T-helper 1 cell (primary cell): ENCODE results near the gene CD59.
A peak's percentile ranks its signal among the peaks of the same experiment; 100 is the strongest.

Experiments
- DNase-seq, 5 donors: peaks; one replicate each; pipeline ENCODE4 v3.0.0-alpha.2; 2012 to 2020
- total RNA-seq, 4 donors: gene quantifications; one replicate each; lab custom pipeline; 2026; lab: John Stamatoyannopoulos, UW

CD59 gene, protein sequence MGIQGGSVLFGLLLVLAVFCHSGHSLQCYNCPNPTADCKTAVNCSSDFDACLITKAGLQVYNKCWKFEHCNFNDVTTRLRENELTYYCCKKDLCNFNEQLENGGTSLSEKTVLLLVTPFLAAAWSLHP
- total RNA-seq, result 38.1 to 50.1 (median 42.0) reads per million in 4 donors

DNA sequence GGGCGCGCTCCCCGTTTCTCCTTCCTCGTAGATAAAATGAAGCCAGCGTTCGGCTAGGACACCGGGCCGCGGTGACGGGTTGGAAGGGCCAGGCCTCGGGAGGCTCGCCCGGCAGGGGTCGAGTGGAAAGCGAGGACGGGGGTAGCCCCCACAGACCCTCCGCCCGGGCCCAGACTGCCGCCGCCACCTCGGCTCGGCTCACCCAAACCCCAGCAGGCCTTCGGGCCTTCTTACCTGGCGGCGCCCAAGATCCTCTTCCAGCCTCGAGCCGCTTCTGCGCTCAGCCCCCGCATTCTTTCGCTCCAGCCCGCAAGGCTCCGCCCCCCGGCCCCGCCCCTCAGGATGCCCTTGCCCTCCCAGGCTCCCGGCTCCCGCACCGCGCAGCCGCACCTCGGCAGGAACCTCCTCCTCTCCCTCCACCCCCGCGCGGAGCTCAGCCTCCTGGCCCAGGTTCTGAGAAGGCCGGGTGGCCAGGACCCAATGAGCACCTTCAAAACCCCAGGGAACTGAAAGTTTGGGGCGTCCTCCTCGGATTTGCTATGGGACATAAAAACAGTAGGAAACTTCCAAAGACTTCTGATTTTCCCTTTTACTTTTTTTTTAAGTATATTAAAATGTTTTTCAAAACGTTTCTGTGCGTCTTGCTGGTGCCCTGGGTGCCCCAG, at the start of gene CD59:
Gene CD59 (minus strand): TSS at position 276 of the 665 bp plus-strand sequence. CDS start 13,978 bp downstream, outside the sequence.
- DNase-seq, result peak; percentile 86 to 90 (median 87)

- no peak for DNase-seq
These were observed 49.4 kb upstream of the CD59 start for GRCh38 chr11:33785609-33786008.

DNA sequence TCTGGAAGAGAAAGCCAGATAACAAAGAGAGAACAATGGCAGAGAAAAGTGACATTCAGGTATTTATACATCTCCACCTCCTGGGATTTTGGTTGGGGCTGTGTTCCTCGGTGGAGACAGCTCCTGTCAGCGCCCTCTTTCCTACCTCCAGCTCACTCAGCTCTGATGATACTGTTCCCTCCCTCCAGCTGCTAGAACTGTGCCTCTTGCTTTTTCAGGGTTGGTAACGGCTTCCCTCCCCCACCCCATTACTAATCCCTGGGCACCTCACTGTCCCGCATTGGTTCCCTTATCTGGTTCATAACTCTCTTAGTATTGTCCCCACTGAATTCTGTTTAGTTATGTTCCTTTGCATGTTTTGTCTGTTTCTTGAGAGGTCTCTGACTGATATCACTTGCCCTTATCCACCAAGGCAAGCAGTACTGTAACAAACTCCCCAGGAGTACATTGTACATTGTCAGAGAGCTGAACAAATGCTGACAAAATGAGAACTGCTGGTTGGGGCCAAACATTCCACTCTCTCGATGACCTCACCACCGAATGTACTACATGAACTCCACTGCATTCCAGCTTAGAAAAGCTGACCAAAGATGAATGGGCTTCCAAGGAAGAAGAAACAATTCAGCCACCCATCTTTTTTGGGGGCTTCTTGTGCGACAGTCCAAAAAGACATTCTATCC, 43.8 kb upstream of the CD59 start:
- DNase-seq, result no peak

DNA sequence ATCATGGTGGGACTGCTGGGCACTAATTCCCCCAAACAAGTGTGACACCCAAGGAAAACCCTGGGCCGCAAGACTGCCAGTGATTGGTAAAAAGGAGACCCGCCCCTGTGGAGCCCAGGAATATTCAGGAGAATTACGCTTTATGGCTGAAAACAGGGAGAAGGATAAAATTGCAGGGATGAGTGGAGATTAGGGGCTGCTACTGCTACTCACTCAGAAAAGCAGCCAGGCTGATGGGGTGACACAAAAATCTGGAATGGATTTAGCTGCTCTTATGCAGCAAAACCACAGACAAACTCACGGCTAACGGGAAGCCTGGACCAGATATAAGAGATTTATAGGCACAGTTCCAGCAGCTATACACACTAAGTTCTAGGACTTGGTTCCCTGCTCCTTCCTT, 42.5 kb upstream of the CD59 start:
- no peak for DNase-seq

DNA sequence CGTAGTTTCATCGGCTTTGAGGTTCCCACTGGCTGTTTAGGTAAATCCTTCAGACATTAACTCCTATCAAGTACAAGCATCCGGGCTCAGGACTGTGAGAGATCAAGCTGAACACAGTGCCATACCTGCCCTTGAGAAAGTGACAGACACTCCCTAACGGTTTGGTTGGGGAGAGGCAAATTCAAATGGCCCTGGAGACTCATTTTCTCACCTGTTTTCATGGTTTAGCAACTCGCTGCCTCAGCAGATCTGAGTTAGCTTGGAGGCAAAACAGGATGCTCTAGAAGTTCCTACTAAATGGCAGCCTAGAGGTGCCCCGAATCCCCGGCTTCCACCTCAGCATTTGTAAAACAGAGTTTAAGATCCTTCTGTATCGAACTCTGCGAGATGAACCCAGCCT, 41.7 kb upstream of the CD59 start:
- peak in 2 of 5 donors; percentile 8 to 26 for DNase-seq

GRCh38 chr11:33775832-33776470, 39.7 kb upstream of the CD59 start:
- DNase-seq, result no peak

- no peak for DNase-seq
These were observed 39.2 kb upstream of the CD59 start for GRCh38 chr11:33775467-33775807.

GRCh38 chr11:33774736-33775466, 38.7 kb upstream of the CD59 start:
- DNase-seq, result no peak

DNA sequence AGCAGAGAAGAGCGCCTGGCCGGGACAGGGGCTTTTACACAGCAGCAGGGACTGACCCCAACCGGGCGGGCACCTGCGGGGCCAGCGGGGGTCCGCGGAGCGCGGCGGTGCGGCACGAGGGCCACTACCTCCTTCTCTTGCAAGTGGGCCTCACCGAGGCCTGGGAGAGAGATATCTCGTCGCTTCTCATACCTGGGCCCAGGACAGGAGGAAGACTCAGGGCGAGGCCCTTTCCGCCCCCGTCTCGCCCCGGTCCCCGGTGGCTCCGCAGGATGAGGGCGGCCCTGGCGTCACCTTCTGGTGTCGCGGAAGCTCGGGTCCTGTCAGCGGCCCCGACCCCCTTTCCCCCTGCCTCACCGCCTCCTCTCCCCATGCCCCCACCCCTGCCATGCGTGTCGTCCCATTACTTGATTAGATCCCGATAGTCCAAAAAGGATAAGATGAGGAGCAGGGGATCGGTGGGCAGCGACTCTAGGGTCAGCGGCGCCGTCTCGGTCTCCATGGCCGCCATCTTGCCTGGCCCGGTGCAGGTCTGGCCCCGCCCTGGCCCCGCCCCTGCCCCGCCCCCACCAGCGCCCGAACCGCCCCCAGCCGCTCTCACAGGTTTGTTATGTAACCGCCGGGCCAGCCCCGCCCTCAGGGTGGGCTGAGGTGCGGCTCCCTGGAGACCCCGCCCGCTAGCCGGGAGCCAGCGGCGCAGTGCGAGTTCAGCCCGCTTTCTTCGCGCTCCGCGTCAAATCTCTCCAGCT, 37.9 kb upstream of the CD59 start, which contains the start of gene FBXO3:
Gene FBXO3 (minus strand): TSS at position 534 of the 749 bp plus-strand sequence. CDS start 23 bp downstream, at position 511.
- peak; percentile 79 to 88 (median 84) for DNase-seq

GRCh38 chr11:33773404-33773986, 37.3 kb upstream of the CD59 start:
- DNase-seq, result peak in 3 of 5 donors; percentile 16 to 30 (median 29)

GRCh38 chr11:33772870-33773269, 36.6 kb upstream of the CD59 start:
- no peak for DNase-seq

- DNase-seq, result no peak
These were observed 36.1 kb upstream of the CD59 start for GRCh38 chr11:33772300-33772699.

DNA sequence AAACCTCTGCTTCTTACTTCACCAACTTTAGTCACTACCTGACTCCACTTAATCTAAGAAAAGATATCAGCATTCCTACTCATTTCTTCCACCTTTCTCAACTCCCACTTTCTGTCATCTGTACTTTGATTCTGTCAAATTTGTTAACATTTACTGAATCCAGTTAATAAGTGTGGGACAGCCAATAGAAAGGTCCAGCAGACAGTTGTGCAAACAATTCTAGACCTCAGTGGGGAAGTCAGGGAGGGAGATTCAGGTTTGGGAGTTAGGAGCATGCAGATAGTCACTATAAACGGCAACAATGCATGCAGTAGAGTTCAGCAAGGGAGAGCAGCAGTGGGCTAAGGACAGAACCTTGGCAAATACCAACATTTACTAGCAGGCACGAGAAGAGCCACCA, 34.0 kb upstream of the CD59 start:
- no peak for DNase-seq

DNA sequence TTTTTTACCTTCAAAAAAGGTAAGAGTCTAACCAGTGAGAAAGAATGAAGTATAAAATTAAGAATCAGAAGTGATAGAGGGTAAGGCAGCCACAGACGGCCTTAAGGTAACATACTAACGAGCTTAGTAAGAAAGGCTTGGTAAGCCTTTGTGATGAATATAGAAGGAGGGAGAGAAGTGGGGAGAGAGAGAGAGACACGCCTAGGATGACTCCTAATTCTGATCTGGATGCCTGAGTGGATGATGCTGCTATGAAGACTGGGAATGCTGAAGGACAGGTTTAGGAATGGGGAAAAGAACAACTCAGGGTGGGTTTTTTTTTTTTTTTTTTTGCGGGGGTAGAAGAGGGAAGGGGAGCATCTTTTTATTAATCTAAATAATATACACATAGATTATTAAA, 33.3 kb upstream of the CD59 start:
- no peak for DNase-seq

DNA sequence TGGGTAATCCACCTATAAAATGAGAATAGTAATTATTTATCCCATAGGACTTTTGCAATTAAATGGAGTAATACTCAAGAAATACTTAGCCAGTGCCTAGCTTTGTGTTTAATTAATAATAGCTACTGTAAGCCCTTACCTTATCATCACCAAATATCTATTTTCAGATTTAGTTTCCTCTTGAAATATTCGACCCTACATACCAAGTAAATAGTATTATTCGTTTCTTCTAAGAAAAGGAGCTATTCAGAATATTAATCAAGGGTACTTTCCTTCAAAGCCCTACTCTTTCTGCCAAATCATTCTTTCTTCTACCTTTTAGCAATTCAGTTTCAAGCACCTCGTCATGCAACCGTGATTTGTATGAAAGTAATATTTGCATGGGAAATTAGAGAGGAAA, 31.4 kb upstream of the CD59 start:
- DNase-seq, result no peak

- no peak for DNase-seq
These were observed 29.9 kb upstream of the CD59 start for GRCh38 chr11:33766085-33766484.

DNA sequence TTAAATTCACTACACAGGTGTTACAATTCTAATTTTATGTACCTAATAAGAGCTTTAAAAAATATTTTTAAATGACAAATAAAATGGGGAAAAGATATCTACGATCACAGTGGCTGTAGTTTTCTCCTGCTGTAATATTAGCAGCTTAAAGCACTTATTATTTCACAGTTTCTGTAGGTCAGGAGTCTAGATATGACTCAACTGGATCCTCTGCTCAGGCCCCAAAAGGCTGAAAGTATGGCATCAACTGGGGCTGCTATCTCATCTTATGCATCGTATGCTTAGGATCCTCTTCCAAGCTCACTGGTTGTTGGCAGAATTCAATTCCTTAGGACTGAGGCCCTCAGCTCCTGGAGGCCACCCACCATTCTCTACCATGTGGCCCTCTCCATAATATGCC, 25.2 kb upstream of the CD59 start:
- no peak for DNase-seq

DNA sequence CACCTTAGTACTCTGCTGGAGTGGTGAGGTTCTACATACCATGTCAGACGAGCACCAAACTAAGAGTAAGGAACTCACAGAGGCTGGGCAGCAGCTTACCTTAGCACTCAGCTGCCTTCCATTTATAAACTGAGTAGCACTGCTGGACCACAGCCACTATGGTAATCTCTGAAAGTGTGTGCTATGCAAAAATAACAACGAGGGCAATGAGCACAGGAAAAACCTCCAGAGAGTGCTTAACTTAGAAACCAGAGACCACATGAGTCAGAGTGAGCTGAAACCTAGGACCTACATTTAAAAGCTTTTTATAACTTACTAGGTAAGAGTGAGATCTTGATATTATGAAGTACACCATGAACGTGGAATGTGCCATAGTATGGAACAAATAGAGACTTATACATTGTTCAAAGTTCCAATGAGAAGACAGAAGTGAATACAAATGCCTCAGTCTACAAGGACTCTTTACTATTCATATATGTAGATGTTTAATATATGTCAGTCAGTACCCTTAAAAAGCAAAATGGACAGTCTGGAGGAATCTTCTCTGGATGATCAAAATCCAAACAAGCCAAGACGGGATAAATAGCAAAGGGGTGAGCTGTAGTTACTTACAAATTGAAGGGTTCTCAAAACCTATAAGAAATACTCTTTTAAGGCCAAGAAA, 17.2 kb upstream of the CD59 start:
- DNase-seq, result peak in 1 of 5 donors; percentile 21

- no peak for DNase-seq
These were observed 15.7 kb upstream of the CD59 start for GRCh38 chr11:33751878-33752277.

GRCh38 chr11:33747979-33748378, 11.8 kb upstream of the CD59 start:
- DNase-seq, result no peak

GRCh38 chr11:33743291-33743690, 7.1 kb upstream of the CD59 start:
- DNase-seq, result no peak
